NCI-H1436 treated with DMSO at 0.1 percent for 48 hours (cell line): ENCODE results near the gene COL27A1.

Source experiments
- DNase-seq: peaks from one replicate; lab custom pipeline; 2025; lab: John Stamatoyannopoulos, UW

Gene COL27A1

DNA sequence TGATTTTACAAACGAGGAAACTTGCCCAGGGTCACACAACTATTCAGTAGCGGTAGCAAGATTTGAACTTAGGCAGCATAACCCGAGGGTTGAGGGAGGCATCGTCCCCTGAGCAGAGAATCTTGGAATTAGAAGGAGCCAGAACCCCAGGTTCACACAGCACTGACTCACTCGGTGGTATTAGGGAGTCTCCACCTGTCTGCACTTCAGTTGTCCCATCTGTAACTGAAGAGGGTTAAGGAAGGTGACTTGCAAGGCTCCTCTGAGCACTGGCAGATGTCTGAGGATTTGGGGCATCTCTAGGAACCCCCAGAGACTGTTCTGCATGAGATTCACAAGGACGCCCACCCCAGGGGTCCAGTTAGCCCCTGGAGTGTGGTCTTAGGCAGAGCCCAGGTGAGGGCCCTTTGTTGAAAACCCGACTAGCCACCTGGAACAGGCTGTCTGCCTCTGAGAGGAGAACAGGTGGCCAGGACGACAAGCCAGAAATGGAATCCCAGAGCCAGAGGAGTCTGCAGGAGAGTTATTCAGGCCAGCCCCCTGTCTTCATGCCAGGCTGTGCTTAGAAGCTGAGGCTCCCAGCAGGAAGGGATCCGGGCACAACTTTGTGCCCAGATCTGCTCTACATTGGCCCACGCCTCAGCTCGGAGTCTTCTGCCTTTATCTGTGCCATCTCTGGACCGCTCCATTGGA, 117.5 kb downstream of the COL27A1 start:
- no peak for DNase-seq

DNA sequence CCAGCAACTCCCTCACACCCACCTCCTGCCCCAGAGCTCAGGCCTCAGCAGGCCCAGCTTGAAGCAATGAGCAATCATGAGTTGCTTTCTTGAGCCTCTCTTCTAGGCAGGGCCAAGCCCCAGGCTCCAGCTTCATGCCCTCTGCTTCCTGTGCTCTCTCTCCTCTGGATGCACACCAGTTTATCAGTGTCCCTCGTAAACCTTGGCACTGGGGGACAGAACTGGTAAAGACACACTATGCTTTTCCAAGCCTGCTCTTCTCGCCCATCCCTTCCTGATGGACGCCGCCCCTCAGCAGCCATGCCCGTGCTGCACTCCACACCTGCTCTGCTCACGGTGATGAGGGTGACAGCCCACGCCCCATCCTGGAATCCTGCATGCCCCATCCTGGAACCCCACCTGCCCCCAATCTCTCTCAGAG, 118.1 kb downstream of the COL27A1 start:
- no peak for DNase-seq

DNA sequence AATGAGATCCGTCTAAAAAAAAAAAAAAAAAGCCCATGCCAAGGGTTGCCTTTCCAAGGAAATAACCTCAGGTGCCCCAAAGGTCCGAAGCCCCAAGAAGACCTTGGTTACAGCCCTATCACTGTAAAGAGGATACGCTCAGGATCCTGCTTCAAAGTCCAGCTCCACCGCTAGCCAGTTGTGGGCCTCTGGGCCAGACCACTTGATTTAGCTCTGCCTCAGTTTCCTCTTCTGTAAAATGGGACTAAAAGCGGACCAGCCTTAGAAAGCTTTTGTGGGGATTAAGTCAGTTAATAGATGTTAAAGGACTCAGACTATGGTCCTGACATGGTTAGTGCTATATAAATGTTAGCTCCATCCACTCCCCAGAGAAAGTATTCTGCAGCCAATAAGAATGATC, 118.9 kb downstream of the COL27A1 start:
- no peak for DNase-seq

DNA sequence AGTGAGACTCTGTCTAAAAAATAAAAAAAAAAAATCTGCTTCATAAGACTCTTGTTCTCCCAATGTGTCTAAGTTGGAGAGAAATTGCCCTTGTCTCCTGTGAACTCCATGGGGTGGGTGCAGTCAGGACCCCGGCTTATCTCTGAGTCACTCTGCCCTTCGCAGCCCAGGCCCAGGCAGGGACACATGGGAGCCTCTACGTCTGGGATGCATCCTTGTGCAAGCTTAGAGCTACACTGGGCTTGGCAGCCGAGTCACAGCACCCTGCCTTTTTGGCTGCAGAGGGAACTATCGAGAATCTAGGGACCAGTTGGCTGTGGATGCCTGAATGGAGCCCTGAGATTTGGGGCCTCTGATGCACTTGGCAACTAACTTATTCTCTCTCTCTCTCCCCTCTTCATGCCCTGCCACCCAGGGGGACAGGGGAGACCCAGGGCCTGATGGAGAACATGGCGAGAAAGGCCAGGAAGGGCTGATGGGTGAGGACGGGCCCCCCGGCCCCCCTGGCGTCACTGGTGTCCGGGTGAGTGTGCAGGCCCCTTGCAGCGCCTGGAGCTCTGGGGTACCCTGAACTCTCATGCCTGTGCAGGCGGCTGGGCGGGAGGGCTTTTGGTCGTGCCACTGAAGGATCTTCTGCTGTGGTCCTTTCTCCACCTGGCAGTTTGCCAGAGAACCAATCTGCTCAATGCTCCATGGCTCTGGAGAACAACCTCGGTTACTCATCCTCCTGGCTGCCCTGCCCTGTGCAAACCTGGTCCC, 120.1 kb downstream of the COL27A1 start:
- DNase-seq, result no peak

- no peak for DNase-seq
These were observed 121.8 kb downstream of the COL27A1 start for GRCh38 chr9:114276908-114277821.

- no peak for DNase-seq
These were observed 123.0 kb downstream of the COL27A1 start for GRCh38 chr9:114278356-114278755.

DNA sequence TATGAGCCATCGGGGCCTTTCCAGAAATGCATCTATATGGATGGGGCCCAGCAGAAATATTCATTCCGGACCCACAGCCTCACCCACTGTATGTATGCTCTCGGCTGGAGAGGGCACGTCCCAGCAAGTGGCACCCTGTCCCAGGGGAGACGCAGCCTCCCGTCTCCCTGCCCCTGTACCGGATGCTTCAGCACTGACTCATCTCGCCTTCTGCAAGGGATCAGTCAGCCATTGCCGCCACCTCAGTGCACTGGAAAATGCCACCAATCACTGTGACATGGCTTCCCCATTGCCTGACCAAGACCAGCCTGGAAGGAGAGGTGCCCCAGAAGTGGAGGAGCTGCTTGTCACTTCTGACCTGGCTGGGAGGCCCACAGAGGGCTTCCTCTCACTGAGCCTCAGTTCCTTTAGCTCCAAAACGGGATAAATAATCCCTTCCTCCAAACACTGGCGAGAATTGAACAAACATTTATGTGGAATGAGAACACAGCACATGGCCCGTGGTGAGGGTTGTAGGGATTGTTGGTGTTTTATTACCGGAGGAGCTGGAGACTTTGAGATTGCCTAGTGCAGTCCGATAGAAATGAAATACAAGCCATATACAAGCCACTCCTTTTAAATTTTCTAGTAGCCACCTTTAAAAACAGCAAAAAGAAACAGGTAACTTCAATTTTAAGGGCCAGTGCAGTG, 123.7 kb downstream of the COL27A1 start:
- no peak for DNase-seq

GRCh38 chr9:114279693-114280092, 124.4 kb downstream of the COL27A1 start:
- DNase-seq, result no peak

GRCh38 chr9:114280636-114281472, 125.5 kb downstream of the COL27A1 start:
- no peak for DNase-seq

GRCh38 chr9:114281473-114282103, 126.3 kb downstream of the COL27A1 start:
- DNase-seq, result no peak

DNA sequence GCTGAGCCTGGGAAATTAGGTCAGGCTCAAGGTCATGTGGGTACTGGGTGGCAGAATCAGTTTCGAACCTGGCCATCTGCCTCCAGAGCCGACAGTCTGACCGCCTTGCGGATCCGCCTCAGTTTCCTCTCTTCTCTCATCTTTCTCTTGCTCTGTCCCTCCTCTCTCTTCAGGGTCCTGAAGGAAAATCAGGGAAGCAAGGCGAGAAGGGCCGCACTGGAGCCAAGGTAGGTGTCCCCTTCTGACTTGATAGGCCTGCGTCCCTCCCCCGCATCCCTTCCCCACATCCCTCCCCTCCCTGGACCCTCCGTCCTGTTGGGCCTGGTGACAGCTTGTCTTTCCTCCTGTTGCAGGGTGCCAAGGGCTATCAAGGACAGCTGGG, 126.8 kb downstream of the COL27A1 start:
- no peak for DNase-seq

DNA sequence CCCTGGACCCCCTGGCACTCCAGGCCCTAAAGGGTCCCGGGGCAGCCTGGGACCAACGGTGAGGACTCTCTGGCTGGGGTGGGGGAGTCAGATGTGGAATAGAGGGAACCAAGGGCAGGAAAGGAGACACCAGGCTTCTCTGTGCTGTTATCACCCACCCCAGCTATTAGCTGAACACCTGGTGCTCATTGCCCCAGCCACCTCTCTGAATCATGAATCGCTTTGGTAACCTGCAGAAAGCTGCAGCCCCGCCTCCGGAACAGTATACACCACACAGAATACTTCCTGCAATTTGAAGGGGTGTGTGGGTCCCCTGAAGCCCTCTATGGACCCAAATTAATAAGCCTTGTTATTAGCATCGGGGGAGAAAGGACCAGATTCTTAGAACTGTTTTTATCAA, 127.2 kb downstream of the COL27A1 start:
- no peak for DNase-seq

DNA sequence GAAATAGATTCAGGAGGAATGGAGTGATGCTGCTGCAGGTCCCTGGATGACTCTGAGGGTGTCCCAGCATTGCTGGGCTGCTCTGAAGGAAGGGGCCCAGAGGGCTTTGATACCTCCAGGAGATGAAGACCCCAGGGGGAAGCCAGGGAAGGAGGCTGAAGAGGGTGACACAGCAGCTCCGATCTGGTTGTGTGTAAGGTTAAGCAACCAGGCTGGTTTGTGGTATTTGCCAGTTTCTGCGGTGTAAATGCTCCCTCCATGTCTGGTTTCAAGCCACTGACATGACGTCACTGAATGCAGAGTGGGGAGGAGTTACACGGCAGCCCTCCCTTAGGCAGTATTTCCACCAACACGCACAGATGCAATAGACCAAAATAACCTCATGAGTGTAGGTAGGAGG, 127.6 kb downstream of the COL27A1 start:
- DNase-seq, result no peak

DNA sequence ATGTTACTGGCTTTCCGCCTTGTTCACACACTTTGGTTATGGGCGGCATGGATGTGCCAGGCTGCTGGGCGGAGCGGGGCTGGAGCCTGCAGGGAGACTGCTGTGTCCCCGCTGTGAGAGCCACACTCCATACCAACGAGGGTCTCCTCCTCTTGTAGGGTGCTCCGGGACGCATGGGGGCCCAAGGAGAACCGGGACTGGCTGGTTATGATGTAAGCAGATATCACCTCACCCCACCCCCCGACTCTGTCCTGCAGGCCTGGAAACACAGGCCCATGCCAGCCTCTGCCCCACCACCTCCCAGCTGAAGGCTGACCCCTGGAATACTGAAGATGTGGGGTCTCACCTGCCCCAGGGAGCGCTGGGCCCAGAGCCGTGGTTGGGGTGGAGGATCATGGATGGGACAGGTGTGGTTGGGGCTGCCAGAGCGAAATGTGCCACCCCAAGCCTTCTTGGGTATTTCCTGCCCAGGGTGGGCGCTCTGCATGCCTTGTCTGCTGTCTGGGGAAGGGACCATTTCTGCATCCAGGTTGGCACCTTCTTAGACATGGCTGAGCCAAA, 128.3 kb downstream of the COL27A1 start:
- no peak for DNase-seq

- DNase-seq, result no peak
These were observed 129.2 kb downstream of the COL27A1 start for GRCh38 chr9:114284316-114285060.

- DNase-seq, result no peak
These were observed 130.0 kb downstream of the COL27A1 start for GRCh38 chr9:114285166-114285867.

GRCh38 chr9:114286146-114286679, 130.9 kb downstream of the COL27A1 start:
- DNase-seq, result no peak

- DNase-seq, result no peak
These were observed 131.8 kb downstream of the COL27A1 start for GRCh38 chr9:114287001-114287762.
